ENCODE measurements around the gene ROBO2.
A peak's percentile ranks its signal among the peaks of the same experiment; 100 is the strongest.

ROBO2 gene

DNA sequence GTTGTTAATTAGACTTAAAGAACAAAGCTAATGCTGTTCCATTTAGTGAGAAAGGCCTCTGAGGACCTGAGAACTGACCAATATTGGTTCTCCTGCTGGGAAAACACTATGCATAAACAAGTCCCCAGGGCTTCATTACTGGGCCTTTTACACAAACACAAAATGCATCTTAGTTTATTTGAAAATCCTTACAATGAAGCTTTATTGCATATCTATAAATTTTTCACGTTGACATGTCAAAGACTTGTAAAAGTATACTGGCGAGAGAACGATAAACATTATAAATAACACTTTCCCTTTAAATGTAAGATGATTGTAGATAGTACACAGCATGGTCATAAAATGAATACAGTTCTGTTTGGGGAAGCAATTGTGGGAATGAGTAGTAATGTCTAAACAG, 151.7 kb downstream of the ROBO2 start:
- DNase-seq, result no peak

GRCh38 chr3:77195766-77196545, 156.1 kb downstream of the ROBO2 start:
- DNase-seq, result no peak

DNA sequence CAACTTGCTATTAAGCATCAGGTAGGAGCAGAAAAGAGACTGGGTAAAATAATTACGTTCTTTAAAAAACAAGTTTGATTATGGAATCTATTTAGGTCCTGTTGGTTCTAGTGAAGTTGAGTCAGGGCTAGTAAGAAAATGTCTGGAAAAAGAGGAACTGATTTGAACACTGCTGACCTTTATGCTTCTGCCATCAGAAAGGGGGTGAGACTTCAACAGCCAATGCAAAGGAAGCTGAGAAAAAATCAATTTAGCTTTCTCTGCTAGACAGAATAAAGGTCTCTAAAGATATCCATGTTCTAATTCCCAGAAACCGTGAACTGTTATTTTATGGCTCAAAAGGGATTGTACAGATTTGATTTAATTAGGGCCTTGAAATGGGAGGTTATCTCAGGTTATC, 157.5 kb downstream of the ROBO2 start:
- DNase-seq, result peak in 3 of 4 experiments; percentile 5 to 39 (median 36)

DNA sequence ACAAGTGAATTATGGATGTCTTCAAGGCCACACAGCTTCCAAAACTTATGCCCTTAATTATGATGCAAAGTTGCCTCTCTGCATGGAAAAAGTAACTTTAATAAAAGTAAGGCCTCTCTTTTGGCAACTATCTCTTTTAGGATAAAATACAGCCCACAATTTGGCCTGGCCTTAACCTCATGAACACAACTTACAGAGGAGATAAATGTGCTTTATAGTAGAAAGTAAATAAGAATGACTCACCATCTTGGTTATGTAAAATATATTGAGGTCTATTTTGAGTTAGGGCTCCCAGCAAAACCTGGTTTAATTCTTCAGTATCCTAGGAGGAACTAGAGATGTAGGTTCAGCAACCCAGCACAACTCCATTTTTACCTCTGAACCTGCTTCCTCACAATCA, 164.0 kb downstream of the ROBO2 start:
- DNase-seq, result no peak

- no peak for DNase-seq
Observed at GRCh38 chr3:77204788-77205187, 164.9 kb downstream of the ROBO2 start.

GRCh38 chr3:77207753-77208152, 167.9 kb downstream of the ROBO2 start:
- no peak for DNase-seq

DNA sequence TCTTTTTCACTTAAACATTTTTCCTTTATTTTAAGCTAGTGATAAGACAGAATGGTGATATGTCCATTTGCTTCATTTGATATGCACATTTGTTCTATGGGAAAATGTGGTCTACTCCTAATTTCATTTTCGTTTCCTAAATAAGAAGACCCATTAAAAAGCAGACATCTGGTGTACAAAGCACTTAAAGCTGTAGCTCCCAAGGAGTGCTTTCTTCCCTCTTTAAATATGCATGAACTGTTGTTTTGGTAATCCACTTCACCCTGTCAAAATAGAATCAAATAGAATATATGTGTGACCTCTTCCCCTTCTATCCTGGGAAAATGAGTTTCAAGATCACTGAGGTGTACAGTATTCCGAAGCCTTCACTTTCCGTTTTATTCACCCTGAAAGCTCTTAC, 182.8 kb downstream of the ROBO2 start:
- DNase-seq, result no peak

DNA sequence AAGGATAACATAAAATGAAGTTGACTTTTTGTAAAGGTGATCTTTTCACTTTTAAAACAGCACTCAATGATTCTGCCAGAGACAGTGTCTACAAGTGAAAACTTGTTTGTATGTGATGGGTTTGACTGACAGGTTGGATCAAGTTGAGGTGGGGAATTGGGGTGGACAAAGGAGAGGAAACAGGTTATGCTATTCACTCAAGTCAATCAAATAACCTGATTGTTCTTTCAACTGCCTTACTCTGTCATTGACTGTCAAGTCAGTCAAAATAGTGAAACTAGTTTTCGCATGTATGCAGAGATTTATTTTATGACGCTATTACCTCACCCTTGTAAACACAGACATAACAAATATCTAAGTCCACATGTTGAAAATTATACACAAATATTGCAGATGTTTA, 187.7 kb downstream of the ROBO2 start:
- DNase-seq, result no peak

DNA sequence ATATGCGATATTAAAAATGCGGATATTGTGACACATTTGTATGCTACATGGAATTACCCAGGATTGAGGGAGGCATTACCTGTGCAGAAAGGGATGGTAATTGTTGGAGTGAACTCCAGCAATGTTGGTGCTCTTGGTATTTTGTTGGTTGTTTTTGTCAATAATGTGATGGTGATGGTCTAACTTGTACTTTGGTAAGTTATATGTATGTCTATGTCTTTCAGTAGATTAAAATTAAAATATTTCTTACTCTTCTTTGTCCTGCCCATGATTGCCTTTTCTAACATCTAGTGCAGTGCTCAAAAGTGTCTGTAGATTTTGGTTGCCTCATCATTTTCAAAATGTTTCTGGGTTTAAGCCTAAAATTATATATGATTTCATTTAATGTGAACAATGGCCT, 192.7 kb downstream of the ROBO2 start:
- no peak for DNase-seq

GRCh38 chr3:77234004-77234403, 194.1 kb downstream of the ROBO2 start:
- no peak for DNase-seq

DNA sequence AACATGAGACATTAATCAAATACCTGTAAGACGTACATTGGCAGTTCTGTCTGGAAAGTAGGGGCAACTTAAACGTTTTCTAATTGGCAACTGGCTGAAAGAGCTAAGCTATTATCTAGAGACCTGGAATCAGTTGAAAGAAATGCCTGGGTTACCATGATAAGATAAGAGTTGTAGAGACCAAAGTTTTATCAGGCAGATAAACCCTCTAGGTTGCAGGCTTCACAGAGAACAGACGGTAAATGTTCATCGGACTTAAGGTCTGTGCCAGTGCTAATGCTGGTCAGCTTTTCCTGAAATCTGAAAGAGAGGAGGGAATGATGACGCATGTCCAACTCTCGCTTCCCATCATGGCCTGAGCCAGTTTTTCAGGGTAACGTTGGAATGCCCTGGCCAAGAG, 196.2 kb downstream of the ROBO2 start:
- DNase-seq, result no peak

GRCh38 chr3:77240072-77240650, 200.3 kb downstream of the ROBO2 start:
- no peak for DNase-seq

GRCh38 chr3:77242371-77242770, 202.5 kb downstream of the ROBO2 start:
- DNase-seq, result peak in 1 of 4 experiments; percentile 1

DNA sequence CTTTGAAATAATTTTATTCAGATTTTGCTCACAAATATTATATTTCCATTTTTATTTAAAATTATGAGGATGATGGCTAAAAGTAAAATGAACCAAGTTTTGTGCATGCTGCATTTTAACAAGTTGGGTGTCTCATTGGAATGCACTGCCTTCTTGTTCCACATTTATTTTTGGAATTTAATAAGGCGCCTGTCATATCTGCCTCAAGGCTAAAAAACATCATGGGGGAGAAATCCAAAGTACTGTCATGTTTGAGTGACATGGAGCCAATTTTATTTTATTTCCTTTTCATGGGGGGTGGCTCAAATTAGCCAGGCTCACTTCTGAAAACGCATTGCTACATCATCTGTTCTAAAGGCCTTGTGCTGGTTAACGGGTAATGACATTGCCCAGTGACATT, 205.1 kb downstream of the ROBO2 start:
- no peak for DNase-seq

DNA sequence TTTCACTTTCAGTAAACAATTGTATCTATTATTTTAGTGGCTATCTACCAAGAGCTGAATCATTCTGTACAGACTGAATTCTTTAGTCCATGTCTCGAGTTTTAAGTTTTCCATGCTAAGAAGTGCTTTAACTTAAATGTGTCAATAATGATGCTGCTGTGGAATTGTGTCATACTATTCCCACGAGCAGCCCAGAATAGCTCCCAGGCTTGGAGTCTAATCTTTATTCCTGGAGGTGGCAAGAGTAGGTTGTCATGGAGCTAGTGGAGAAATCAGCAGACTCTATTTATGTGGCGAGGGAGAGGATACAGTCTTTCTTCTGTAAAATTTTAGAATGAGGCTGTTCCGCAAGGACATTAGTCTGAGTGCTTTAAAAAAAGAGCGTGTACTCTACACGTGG, 207.2 kb downstream of the ROBO2 start:
- DNase-seq, result no peak

GRCh38 chr3:77247817-77248216, 207.9 kb downstream of the ROBO2 start:
- DNase-seq, result no peak

- no peak for DNase-seq
Observed at GRCh38 chr3:77248420-77248819, 208.5 kb downstream of the ROBO2 start.

- no peak for DNase-seq
Observed at GRCh38 chr3:77251136-77251535, 211.2 kb downstream of the ROBO2 start.

DNA sequence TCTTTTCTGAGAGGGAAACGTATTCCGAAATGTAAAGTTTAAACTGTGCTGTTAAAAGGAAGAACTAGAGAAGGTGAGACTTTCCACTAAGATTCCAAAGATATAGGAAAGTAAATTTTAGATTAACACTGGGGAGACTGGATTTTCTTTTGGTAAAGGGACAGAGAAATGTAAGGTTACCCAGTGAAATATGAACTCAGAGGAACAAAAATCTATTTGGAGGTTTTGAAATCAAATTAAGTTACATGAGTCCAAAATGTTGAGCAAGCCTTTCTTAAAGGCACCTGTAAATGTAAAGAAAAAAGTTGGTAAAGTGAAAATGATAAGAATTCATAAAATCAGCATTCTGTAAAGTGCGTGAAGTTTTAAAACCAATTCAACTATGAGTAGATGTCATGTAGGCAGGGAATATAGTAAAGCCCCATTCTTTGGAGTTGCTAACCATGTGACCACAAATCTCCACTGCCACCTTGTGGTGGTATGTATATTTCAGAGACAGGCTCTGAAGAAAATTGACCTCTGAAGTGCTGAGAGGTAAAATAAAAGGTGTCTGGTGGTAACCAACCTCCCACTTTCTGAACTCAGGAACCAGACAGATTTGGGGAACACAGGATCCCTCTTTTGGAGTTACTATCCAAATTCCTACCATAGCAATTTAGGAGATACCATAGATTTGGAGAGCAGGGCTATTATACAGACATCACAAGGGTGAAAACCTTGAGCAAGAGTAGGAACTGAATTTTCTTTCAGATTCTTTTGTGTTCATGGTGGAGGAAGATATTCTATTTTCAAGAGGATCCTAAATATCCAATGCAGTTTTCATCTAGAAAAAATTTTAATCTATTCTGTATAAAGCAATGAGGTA, 215.3 kb downstream of the ROBO2 start:
- peak; percentile 66 to 77 (median 68) for DNase-seq

DNA sequence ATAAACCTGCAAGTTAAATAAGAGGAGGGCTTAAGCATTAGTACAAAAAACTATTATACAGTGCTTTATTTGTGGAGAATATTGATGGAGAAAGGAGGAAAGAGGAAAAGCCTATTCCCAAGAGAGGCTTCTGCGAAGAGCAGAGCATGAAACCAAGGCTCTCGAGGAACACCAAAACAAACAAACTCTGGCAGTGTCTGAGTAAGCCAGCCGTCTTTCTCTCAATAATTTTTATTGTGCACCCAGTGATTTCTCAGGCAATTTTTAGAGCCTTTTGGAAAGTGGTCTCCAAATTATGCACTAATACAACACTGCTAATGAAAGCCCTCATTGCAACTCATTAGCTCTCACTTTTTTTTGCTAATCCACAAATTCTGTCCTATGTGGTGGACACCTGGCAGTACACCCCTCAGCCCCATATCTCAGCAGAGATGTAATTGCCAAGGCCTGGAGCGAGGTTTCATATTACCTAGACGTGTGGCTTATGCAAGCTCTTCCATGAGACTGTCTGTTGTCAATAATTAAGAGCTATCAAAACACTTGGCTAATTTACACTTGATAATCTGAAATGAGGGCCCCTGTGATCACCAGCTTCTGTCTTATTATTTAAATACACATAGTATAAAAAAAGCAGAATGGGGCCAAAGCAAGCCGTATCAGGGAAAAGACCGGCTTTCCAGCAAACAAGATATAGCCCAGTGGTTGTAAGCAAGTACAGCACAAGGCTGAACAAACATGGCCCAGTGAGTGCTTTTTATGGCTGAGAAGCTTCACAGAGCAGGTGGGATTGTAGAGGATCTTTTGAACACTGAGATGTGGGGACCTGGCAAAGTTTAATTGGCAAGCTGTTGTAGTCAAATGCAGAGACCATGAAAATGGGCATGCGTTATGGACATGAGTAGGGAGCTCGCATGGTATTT, 216.9 kb downstream of the ROBO2 start:
- no peak for DNase-seq

GRCh38 chr3:77259694-77260093, 219.8 kb downstream of the ROBO2 start:
- DNase-seq, result no peak

- DNase-seq, result no peak
Observed at GRCh38 chr3:77262361-77262760, 222.5 kb downstream of the ROBO2 start.
